GM21576 (cell line): Measurements from ENCODE around the gene EXOC3L1.

Experiments used
- ATAC-seq: cut with Tn5 transposase; IDR thresholded peaks from one replicate; pipeline ENCODE4 v1.9.1; 2021; ENCODE audit warnings: mild to moderate bottlenecking, moderate library complexity; ENCODE audit not compliant: unreplicated experiment

EXOC3L1 gene

GRCh38 chr16:67216612-67217490 lies 26.9 kb upstream of the EXOC3L1 start:
- ATAC-seq = no peak

- no peak for ATAC-seq
Measured at GRCh38 chr16:67215706-67216105, 25.8 kb upstream of the EXOC3L1 start.

GRCh38 chr16:67213197-67214019 lies 23.5 kb upstream of the EXOC3L1 start:
- no peak for ATAC-seq

GRCh38 chr16:67212766-67213165 lies 22.8 kb upstream of the EXOC3L1 start:
- ATAC-seq = no peak

GRCh38 chr16:67211674-67212073 lies 21.7 kb upstream of the EXOC3L1 start:
- no peak for ATAC-seq

GRCh38 chr16:67210069-67210937 lies 20.4 kb upstream of the EXOC3L1 start:
- no peak for ATAC-seq

- no peak for ATAC-seq
Measured at GRCh38 chr16:67209565-67209964, 19.6 kb upstream of the EXOC3L1 start.

- ATAC-seq = no peak
Measured at GRCh38 chr16:67208154-67208896, 18.4 kb upstream of the EXOC3L1 start.

- ATAC-seq = no peak
Measured at GRCh38 chr16:67207249-67208091, 17.5 kb upstream of the EXOC3L1 start.

GRCh38 chr16:67206838-67207248 lies 16.9 kb upstream of the EXOC3L1 start:
- ATAC-seq = no peak

- ATAC-seq = no peak
Measured at GRCh38 chr16:67206129-67206837, 16.3 kb upstream of the EXOC3L1 start.

GRCh38 chr16:67204076-67204475 lies 14.1 kb upstream of the EXOC3L1 start:
- no peak for ATAC-seq

- no peak for ATAC-seq
Measured at GRCh38 chr16:67202956-67203493, 13.1 kb upstream of the EXOC3L1 start.

- ATAC-seq = no peak
Measured at GRCh38 chr16:67202426-67202825, 12.5 kb upstream of the EXOC3L1 start.

- no peak for ATAC-seq
Measured at GRCh38 chr16:67201411-67202345, 11.7 kb upstream of the EXOC3L1 start.

- no peak for ATAC-seq
Measured at GRCh38 chr16:67200491-67200890, 10.6 kb upstream of the EXOC3L1 start.

- ATAC-seq = no peak
Measured at GRCh38 chr16:67199808-67200198, 9.9 kb upstream of the EXOC3L1 start.
